GM21723 (cell line): ENCODE results near the gene ARHGAP15.

Experiments
- ATAC-seq: cut with Tn5 transposase; IDR thresholded peaks from one replicate; pipeline ENCODE4 v1.9.1; 2021; ENCODE audit warnings: mild to moderate bottlenecking, moderate library complexity; ENCODE audit not compliant: unreplicated experiment

The ARHGAP15 gene

DNA sequence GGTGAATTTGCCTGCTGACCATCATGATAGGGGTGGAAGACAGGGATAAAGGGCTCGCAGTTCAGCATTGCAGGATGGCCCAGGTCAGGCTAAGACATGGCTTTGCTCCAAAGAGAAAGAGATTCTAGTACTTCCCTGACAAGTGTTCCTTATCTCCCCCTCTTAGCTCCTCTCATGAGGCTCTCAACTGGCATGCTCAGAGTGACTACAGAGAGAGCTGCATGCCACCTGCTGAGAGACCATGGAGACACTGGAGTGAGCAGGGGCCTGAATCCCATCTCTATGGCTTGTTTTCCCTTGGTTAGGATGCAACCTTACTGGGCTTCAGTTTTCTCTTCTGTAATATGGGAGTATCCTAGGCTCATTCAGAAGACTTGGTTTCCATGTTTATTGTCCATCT lies 94.3 kb downstream of the ARHGAP15 start:
- ATAC-seq = no peak

DNA sequence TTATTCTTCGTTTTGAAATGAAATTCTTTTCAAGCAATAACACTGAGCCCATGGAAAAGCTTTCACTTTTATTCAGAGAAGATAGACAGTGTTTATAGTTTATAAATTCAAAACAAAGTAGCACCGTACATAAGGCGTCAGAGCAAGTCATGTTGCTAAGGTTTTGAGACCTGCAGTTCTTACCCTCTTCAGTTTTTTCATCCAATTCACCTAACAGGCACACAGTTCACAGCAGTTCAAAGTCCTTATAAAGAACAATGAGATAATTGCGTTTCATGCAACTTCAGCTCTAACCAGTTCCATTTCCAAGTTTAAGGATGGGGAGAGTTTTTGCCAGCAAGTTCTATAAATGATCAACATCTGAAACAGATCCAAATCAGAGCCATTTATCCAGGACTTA lies 96.7 kb downstream of the ARHGAP15 start:
- no peak for ATAC-seq

DNA sequence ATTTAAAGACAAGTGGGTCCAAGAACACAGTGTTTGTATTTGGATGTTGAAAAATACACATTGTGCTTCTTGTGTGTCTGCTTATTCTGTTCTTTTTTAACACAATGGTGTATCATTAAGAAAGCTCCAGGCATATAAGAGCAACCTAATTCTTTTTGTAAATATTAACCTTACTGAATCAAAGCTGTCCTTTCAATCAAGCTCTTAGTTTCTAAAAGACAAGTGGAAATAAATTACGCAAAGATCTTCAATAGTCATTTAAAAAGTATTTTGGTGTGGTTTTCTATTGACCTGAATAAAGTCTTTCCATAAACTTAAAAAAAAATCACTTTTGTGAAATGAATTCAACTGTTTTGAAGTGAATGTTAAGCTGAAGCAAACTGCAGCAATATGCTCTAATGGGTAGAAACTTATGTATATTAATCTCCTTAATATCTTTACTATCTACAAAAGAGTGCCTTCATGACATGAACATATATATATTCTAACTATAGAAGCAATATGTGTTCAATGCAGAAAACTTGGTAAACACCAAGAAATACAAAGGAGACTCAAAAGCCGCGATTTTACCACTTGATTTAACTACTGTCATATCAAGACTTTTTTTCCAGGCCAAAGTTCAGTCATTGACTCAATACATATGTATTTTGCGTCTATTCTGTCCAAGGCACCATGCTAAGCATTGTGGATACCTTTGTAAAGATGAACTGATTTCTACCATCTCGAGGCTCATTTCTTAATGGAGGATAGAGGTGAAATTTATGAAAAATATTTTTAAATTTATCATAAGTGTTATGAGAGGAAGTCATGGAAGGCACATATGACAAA lies 97.7 kb downstream of the ARHGAP15 start:
- ATAC-seq = no peak

DNA sequence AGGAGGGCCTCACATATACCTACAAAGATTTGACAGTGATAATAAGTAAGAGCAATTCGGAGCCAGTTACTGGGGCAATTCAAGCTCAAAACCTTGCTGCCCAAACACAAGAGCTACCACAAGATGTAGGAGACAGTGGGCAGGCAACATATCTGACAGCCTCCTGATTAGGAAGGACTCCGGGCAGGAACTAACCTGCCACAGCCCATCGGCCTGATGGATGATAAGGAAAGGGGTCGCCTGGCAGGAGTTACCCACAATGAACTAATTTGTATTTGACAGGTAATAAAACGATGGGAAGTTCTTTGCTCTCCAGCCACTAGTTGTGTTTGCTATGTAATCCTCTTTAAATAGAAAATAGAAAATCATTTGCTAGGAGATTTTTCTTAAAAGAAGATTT lies 100.2 kb downstream of the ARHGAP15 start:
- ATAC-seq = no peak

DNA sequence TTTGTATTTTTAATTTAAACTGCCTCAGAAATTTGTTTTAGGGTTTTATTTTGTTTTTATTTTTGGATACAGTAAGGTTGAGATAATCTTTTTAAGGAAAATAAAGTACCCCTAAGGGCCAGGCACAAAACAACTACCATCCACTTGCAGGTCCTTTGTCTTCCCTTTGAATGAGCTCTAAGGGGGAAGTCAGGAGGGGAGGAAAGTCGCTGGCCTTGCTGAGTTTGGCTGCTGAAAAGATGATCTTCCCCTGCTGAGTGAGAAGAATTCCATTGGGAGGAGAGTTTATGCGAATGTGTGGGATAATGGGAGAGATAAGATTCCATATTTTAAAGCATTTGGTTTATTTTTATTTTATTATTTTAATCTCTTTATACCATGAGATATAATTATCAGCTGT lies 100.7 kb downstream of the ARHGAP15 start:
- ATAC-seq = no peak

GRCh38 chr2:143230506-143231253 lies 101.5 kb downstream of the ARHGAP15 start:
- ATAC-seq = no peak

DNA sequence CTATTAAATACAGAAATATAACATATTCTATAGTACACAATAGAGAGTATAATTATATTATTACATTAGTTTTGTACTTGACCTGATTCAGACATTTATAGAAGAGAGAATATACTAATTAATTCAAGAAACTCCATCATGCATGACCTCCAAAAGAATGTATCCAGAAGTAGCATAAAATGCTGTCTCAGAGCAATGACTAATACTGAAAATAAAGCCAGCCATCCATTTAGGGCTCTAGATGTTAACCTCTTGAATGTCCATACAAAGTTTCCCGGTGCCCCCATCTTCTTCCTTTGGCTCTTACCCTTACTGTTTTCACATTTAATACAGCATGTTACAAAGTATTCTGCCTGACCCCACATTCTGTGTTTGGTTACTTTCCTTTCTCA lies 102.0 kb downstream of the ARHGAP15 start:
- ATAC-seq = no peak

GRCh38 chr2:143237146-143237777 lies 108.0 kb downstream of the ARHGAP15 start:
- ATAC-seq = no peak

DNA sequence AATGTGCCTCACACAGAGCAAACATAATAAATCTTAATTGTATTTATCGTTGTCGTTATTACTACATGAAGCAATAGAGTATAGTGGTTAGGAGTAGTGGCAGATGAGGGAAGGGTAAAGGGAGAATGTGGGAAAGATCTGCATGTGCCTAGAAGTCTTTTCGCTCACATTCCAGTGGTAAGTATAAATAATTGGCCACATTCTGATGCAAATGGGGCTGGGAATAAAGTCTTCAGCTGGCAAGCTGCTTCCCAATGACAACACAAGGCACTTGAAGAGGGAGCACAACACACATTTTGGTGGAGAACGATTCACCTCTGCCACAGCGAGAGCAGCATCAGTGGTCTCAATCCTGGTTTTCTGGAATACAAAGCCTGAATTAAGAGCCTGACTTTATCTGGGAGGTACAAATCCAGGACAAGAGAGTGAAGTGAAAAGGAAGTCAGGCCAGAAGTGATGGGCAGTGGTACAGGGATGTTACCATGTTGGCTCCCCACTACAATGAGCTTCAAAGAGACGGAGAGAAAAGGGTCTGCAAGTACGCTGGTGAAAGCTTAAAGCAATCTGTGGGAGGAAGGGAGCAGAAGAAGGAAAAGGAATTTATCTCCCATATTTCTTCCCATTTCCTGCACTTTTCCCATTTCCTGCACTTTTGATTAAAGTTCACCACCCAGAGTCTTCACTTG lies 112.3 kb downstream of the ARHGAP15 start:
- ATAC-seq = no peak

GRCh38 chr2:143246246-143246645 lies 117.0 kb downstream of the ARHGAP15 start:
- no peak for ATAC-seq

DNA sequence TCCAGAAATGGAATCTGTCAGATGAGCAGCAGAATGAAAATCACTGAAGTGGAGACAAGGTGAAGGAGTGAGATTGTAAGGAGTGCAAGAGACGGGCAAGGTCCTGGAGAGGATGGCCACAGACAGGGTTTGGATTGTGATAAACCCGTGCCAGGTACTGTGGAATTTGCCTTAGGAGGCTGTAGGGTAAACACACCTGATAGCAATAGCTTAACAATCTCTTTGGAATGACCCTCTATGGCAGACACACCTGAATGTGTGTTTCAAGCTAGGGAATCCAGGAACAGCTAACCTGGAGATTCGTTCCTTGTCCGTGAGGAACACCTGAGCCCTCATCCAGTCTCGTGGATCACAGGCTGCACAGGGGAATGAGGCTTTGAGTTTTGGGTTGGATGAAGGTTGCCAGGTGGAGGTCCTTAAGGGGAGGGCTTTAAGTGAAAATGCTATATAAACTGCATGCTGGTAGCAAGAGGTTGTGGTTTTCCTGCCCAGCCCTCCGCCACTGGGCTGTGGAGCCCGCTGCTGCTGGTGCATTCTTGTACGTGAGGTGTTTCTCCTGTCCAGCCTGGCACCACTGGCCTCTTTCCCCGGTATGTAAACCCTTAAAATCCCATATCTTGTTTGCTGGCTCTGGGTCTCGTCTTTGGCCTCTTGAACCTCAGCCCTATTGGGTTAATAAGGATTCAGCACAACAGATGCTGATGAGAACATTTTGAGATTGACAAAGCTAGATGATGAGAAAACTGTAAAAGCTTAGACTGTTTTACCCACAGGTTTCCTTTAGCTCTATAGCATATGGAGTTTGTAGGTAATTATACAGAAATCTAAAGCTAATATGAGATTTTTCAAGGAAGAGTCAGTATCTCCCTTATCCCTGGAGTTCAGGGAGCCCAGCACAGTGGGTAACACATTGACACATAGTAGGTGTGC lies 117.9 kb downstream of the ARHGAP15 start:
- ATAC-seq = no peak

GRCh38 chr2:143248631-143249030 lies 119.4 kb downstream of the ARHGAP15 start:
- no peak for ATAC-seq

DNA sequence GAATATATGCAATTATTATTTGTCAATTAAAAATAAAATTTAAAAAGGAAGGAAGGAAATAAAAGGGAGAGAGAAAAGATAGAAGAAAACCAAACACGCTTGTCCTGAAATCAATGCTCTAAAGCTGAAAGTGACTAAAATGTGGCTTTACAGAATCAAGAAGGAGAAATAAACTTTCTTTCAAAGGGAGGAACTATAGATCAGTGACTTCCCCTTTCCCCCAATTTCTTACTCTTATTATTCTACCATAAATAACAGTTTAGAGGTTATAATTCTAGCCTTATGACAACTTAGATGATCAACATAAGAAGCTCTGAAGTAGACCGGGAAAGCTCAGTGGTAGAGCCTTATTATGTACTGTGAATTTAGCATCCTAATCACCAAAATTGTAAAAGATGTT lies 122.5 kb downstream of the ARHGAP15 start:
- no peak for ATAC-seq

GRCh38 chr2:143252138-143252907 lies 123.1 kb downstream of the ARHGAP15 start:
- no peak for ATAC-seq

GRCh38 chr2:143254110-143254509 lies 124.9 kb downstream of the ARHGAP15 start:
- ATAC-seq = no peak

GRCh38 chr2:143255086-143255485 lies 125.9 kb downstream of the ARHGAP15 start:
- no peak for ATAC-seq

DNA sequence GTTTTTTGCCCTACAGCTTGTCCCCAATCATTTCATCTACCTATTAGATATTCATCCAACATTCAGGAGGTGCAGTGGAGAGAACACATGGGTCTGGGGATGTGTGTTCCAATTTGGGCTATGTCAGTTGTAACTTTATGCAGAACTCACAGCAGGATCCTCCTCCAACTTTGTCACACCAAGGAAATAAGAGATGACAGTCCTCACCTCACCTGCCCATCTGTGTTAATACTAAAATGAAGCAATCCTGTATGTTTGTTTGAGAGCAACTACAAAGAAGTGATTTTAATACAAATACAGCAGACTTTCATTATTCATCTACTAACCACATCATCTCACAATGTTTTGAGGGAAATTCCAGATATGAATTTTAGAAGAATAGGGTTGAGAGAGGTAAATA lies 126.7 kb downstream of the ARHGAP15 start:
- ATAC-seq = no peak

- no peak for ATAC-seq
Measured at GRCh38 chr2:143258126-143258892, 129.1 kb downstream of the ARHGAP15 start.
